Renal cortex interstitium (tissue), 11 donors: ENCODE results near the gene RPL22. TPM values are rescaled to one million over a fixed set of nuclear protein-coding genes. Genes with fewer than 3 reads are reported as not detected.

Source experiments
- DNase-seq, 11 donors: peaks; one replicate each; pipeline ENCODE4 v3.0.0-alpha.2; 2013; ENCODE audit warnings: low read depth in 9 of 11, low spot score in 4 of 11; ENCODE audit errors: extremely low read depth in 1 of 11
- polyA plus RNA-seq, 3 donors: library from polyadenylated mRNA; unstranded; fragments of 120-200 nt; gene quantifications; one replicate each; pipeline ENCODE4 v1.2.1, GENCODE V29; 2013; ENCODE audit not compliant: insufficient read length in 3 of 3

RPL22 gene
- polyA plus RNA-seq, 3 donors, result 559 to 669 (median 607) TPM

DNA sequence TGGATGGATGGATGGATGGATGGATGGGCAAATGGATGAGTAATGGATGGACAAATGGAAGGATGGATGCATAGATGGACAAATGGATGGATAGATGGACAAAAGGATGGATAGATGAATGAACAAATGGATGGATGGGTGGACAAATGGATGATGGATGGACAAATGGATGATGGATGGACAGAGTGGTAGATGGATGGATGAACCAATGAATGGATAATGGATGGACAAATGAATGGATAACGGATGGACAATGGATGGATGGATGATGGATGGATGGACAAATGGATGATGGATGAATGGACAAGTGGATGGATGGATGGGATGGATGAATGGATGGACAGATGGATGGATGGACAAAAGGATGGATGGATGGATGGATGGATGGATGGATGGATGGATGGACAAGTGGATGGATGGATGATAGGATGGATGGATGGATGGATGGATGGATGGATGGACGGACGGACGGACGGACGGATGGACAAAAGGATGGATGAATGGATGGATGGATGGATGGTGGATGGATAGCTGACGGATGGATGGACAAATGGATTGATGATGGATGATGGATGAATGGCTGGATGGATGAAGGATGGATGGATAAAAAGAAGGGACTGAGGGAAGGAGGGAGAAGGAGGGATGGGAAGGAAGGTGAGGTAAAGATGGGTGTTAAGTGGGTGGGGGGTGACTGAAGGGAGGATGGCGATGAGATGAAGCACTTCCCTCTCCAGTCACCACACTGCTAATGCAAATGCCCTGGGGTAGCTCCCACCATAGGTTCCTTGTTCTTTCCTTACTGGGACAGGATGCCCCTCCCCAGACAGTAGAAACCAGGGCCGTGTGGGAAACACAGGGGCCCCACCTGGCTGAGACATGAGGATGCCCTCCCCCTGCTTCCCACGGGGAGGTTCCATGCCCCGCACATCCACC, 49.1 kb downstream of the RPL22 start:
- no peak for DNase-seq

DNA sequence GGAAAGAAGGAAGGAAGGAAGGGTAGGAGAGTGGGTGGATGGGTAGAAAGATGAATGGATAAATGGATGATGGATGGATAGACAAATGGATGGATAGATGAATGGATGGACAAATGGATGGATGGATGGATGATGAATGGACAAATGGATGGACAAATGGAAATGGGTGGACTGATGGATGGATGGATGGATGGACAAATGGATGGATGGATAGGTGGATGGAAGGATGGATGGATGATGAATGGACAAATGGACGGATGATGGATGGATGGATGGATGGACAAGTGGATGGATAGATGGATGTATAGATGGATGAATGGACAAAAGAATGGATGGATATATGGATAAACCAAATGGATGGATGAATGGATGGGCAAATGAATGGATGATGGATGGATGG, 49.8 kb downstream of the RPL22 start:
- DNase-seq, result no peak

DNA sequence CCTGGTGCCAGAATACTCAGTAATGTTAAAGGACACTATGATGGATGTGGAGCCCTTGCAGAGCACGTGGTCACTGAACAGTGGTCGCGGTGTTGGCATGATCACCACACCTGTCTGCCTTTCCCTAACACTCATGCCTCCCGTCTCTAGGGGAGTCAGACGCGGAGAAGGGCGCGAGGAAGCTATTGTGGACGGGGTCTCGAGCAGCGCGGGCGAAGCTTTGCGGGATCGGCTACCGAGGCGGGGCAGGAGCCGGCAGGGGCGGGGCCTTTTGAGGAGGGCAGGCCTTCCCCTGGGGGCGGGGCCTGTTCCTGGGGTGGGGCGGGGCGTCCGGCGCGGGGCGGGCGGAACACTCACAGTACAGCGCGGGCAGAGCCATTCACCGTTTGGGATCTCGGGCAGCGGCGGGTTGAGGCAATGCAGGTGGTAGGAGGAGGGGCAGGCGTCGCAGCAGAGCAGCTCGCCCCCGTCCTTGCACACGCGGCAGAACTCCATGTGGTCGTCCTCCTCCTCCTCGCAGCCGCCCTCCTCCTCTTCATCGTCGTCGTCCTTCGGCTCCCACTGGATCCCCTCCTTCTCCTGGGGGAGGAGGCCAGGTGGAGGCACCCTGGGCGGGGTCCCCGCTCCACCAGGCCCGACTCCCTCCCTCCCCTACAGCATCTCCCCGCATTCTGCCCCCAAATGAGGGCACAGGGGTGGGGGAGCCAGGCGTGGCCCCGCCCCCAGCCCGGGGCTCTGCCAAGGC, 50.7 kb downstream of the RPL22 start:
- DNase-seq, result peak in 2 of 11 donors; percentile 23 to 35

DNA sequence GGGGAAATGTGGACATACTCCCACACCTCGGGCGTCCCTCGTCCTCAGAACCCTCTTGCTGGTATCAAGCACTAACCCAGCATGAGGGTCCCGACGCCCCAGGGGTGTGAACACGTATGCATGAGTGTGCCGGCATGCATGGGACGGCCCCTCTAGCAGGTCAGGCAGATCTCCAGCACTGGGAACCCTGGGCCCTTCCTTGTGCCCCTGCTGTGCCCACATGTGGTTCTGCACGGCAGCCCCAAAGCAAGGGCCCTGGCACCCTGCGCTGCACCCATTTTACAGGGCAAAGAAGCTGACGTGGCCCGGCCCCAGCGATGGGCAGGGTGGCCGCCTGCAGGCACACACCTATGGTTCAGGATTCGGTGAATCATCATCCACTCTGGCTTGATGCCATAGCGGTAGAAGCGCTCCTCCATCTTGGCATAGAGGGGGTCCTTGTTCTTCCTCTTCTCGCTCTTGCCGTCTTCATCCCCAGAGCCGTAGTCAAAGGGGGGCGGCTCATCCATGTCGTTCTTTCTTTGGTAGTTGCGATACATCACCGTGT, 53.5 kb downstream of the RPL22 start:
- no peak for DNase-seq

DNA sequence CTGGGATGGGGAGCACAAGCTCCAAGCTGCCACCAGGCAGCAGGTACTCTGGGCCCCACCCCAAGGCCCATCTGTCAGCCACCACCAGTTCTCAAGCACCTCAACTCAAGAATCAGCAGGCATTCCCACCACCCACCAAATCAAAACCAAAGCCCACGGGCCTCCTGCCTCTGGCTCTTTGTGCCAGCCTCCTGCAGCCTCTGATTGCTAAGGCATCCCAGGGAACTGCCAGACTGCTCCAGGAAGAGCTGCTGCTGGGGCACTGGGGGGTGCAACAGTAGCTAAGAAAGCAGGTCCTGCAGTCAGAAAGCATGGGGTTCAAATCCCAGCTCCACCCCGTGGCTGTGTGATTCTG, 54.0 kb downstream of the RPL22 start:
- no peak for DNase-seq

DNA sequence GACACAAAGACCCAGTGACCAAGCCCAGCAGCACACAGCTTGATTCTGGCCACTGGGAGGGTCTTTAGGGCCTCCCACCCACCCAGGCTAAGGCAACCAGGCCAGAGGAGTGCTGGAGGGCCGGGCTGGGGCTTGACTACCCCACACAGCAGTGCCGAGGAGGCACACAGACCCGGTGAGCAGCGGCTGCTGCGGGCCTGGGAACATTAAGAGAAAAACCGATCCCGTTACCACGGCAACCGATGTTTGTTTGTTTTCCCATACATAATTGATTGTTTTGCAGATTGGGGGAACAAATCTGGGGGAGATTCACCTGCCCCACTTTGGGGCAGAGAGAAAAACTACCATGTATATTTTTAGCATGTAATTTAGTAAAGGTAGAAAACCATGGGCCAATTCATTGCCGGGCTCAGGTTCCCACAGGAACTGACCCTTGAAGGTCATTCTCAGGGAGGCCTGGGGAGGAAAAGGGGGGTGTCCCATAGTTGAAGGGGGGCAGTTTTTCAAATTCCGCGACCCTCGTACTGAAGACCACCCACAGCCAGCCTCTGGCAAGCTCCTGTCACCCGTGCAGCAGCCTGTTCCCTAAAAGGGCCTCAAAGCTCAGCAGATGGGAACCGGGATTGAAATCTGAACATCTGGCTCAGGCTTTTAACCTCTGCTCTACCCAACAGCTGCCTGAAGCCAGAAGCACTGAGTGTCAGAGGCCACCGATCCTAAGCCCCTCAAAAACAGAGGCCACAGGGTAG, 54.6 kb downstream of the RPL22 start:
- DNase-seq, result no peak

DNA sequence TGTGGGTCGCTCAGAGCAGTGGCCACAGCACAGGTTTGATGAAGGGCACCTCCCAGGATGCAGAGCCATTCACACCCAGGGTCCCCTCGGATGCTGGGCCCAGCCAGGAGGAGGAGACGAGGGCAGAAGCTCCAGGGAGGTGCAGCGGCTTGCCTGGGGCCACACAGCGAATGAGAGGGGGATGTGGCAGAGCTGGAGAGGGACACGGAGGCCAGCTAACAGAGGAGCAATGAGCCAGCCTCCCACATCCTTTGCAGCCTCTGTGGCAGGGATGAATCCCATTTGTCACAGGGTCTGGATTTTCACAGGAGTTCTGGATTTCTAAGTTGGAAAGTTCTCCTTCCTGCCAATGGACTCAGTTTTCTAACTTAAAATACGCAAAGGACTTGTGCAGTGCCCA, 55.2 kb downstream of the RPL22 start:
- DNase-seq, result no peak

DNA sequence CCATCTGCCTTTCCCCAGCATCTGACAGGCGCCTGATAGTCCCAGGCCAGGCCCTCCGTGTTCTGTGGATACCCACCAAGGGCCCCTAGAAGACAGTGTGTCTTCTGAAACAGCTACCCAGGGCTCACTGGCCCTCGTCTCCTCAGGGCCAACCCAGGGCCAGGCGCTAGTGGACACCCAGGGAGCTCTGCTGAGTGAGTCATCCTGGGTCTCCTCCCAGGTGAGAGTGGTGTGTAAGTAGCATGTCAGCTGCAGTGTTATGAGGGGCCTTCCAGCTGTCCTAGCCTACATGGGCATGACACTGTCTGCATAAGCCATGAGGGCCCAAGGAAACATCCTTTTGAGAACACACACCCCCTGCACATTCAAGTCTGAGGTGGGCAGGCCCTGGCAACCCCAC, 56.0 kb downstream of the RPL22 start:
- DNase-seq, result no peak

DNA sequence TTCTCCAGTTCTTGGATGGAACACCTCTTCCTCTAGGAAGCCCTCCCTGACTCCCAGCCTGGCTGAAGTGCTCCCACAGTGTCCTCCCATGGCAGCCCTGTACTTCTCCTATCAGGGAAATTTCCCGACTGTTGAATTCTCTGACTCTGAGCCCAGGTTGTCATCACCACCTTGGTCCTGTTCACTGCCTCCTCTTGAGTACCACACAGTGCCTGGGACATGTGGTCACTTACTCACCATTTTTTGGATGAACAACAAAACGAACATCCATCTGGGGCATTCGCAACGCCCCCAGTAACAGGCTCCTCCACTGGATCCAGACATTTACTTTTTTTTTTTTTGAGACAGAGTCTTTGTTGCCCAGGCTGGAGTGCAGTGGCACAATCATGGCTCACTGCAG, 56.7 kb downstream of the RPL22 start:
- DNase-seq, result no peak

DNA sequence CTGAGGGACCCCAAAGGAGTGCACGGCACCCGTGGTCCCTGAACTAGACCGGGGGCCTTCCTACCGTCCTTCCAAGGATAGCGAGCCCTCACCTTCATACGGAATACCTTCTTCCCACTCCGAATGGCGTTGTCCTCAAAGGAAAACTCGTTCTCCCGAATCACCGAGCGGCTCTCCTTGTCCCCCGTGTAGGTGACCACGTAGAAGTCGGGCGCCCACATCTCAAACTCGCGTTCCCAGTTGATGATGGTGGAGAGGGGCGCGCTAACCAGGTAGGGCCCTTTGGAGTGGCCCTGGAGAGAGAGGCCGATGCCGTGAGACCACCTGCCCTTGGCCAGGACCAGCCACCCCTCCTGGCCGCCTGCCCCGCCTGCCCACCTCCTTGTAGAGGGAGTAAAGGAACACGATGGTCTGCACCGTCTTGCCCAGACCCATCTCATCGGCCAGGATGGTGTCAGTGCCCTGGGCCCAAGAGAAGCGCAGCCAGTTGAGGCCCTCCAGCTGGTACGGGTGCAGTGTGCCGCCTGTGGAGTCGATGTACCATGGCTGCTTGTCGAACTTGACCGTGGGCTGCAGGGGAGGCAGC, 57.3 kb downstream of the RPL22 start:
- no peak for DNase-seq

DNA sequence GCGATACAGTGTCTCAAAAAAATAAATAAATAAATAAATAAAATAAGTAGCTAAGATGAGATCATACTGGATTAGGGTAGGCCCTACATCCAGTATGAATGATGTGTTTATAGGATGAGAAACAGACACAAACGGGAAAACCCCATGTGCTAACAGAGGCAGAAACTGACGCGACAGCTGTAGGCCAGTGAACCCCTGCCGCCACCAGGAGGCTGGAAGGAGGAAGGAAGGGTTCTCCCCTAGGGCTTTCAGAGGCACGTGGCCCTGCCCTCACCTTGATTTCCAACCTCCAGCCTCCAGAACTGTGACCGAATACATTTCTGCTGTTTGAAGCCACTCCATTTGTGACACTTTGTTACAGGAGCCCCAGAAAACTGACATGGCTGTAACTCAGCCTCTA, 57.8 kb downstream of the RPL22 start:
- DNase-seq, result no peak

DNA sequence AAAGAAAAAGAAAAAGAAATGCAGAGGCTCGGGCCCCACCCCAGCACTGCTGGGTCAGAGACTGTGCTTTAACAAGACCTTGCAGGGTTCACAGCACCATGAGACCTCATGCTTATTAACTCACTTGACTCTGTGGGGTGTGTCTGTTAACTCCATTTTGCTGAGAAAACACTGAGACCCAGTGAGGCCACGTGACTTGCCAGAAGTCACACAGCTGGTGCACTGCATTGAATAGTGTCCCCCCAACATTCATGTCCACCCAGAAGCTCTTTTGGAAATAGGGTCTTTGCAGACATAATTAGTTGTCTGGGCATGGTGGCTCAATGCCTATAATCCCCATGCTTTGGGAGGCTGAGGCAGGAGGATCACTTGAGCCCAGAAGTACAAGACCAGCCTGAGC, 59.0 kb downstream of the RPL22 start:
- no peak for DNase-seq

DNA sequence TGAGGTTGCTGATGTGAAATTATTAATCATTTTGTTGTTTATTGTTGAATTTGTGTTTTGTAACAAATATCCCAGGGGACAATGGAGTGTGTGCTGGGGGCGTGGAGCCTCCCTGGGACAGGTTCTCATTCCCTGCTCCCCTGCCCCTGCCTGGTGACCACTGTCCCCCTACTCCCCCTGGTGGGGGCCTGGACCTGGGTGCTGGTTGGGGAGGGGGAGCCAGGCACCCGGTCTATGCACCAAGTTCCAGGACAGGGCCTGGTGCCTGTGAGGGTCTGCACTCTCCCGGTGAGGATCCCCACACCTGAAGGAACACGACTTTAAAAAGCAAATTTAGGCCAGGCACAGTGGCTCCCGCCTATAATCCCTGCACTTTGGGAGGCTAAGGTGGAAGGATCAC, 61.6 kb downstream of the RPL22 start:
- no peak for DNase-seq

DNA sequence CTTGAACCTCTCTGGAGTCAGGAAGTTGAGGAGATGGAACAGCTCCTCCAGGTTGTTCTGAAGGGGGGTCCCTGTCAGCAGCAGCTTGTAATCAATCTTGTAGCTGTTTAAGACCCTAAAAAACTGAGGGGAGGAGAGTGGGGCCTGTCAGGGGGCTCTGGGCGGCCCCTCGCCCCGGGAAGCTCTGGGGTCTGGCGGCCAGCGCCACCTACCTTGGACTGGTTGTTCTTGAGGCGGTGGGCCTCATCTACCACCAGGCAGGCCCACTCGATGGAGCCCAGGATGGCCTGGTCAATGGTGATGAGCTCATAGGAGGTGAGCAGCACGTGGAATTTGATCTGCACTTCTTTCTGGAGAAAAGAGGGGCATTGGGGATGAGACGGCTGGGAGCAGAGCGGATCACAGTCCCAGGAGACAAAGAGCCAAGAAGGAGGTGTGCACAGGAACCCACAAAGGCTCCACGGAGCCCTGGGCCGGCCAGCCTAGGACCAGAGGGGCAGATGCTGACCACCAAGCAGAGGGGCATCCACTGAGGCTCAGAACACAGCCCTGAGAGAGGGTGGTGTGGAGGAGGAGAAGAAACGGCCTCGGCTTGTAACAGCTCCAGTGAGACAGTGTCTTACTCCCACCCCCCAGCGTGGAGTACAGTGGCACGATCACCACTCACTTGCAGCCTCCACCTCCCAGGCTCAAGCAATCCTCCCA, 62.7 kb downstream of the RPL22 start:
- no peak for DNase-seq

Other genes with a start within 250 kb of the RPL22 start
- 10 to 100 TPM in 2 of 3 donors, 1 to 10 TPM in 1; 9.1 to 16.6 (median 13.0) TPM for gene NPHP4, start 207.2 kb downstream of the RPL22 start, polyA plus RNA-seq
- gene KCNAB2, start 153.7 kb downstream of the RPL22 start, polyA plus RNA-seq, result 1 to 10 TPM; 2.8 to 5.9 (median 4.9) TPM
- gene CHD5, start 19.3 kb downstream of the RPL22 start, polyA plus RNA-seq, result under 1 TPM; 0.22 to 0.54 (median 0.37) TPM
- gene RNF207, start 6.5 kb upstream of the RPL22 start, polyA plus RNA-seq, result 10 to 100 TPM; 20.0 to 52.0 (median 25.4) TPM
- 10 to 100 TPM; 52.9 to 62.4 (median 59.3) TPM for gene ICMT, start 36.4 kb upstream of the RPL22 start, polyA plus RNA-seq
- gene HES3, start 44.6 kb upstream of the RPL22 start, polyA plus RNA-seq, result not detected
- gene GPR153, start 61.5 kb upstream of the RPL22 start, polyA plus RNA-seq, result 1 to 10 TPM; 4.7 to 8.7 (median 6.9) TPM
- 10 to 100 TPM; 24.7 to 36.6 (median 34.0) TPM for gene ACOT7, start 194.2 kb upstream of the RPL22 start, polyA plus RNA-seq
- gene HES2, start 220.3 kb upstream of the RPL22 start, polyA plus RNA-seq, result under 1 TPM; 0.17 to 0.89 (median 0.33) TPM
- gene ESPN, start 225.2 kb upstream of the RPL22 start, polyA plus RNA-seq, result 10 to 100 TPM; 12.4 to 31.4 (median 15.6) TPM